HepG2 (cell line): ENCODE data around the gene SEC16A. TPM values are rescaled to one million over a fixed set of nuclear protein-coding genes. Genes with fewer than 3 reads are reported as not detected.

Experiments used
- CCDC6 ChIP-seq: sonication (generic); formaldehyde crosslinking; IDR thresholded peaks from 2 replicates; pipeline ENCODE4 v1.8.1; 2022; ENCODE audit warnings: mild to moderate bottlenecking, missing genetic modification reagents, moderate library complexity
- CEBPZ ChIP-seq: IDR thresholded peaks from 2 replicates; pipeline ENCODE4 v1.6.1; 2012; ENCODE audit warnings: low read length, improper control_type of control experiment
- CREB3 ChIP-seq: sonication (generic); formaldehyde crosslinking; IDR thresholded peaks from 2 replicates; pipeline ENCODE4 v1.5.0; 2020; ENCODE audit warnings: missing genetic modification reagents
- CSRNP1 ChIP-seq: sonication (generic); formaldehyde crosslinking; IDR thresholded peaks from 2 replicates; pipeline ENCODE4 v1.8.1; 2023; ENCODE audit warnings: mild to moderate bottlenecking, missing genetic modification reagents
- FOXA1 ChIP-seq, 2 experiments: fragments of 450-650 bp in 1 of 2; sonication (generic) in 1 of 2; formaldehyde crosslinking in 1 of 2; IDR thresholded peaks; 2 replicates each; pipeline versions ENCODE4 v1.4.0 to v1.6.1; 2016 to 2020; ENCODE audit warnings: missing genetic modification reagents in 1 of 2
- IRF2 ChIP-seq: IDR thresholded peaks from 2 replicates; pipeline ENCODE4 v1.6.1; 2018; ENCODE audit warnings: missing genetic modification reagents, missing compliant biosample characterization
- PHB2 ChIP-seq: fragments of 450-650 bp; IDR thresholded peaks from 2 replicates; pipeline ENCODE4 v1.6.1; 2018; ENCODE audit not compliant: partially characterized antibody
- SALL2 ChIP-seq: sonication (generic); formaldehyde crosslinking; IDR thresholded peaks from 2 replicates; pipeline ENCODE4 v1.8.1; 2023; ENCODE audit warnings: mild to moderate bottlenecking, missing genetic modification reagents, inconsistent platforms
- ZMAT3 ChIP-seq: sonication (generic); formaldehyde crosslinking; conservative IDR thresholded peaks from 2 replicates; pipeline ENCODE4 v1.7.0; 2021; ENCODE audit warnings: missing genetic modification reagents
- ZNF251 ChIP-seq: sonication (generic); formaldehyde crosslinking; IDR thresholded peaks from 2 replicates; pipeline ENCODE4 v1.9.0; 2021; ENCODE audit warnings: mild to moderate bottlenecking, missing genetic modification reagents
- ZNF3 ChIP-seq: IDR thresholded peaks from 2 replicates; pipeline ENCODE4 v1.7.0; 2017; ENCODE audit warnings: inconsistent platforms
- ZNF30 ChIP-seq: sonication (generic); formaldehyde crosslinking; IDR thresholded peaks from 2 replicates; pipeline ENCODE4 v1.5.0; 2020; ENCODE audit warnings: mild to moderate bottlenecking, missing genetic modification reagents
- ZNF383 ChIP-seq: sonication (generic); formaldehyde crosslinking; IDR thresholded peaks from 2 replicates; pipeline ENCODE4 v1.4.0; 2020; ENCODE audit warnings: missing genetic modification reagents, mild to moderate bottlenecking, borderline replicate concordance
- ZNF510 ChIP-seq: sonication (generic); formaldehyde crosslinking; IDR thresholded peaks from 2 replicates; pipeline ENCODE4 v1.4.0; 2020; ENCODE audit warnings: low read depth, mild to moderate bottlenecking, missing genetic modification reagents
- ZNF652 ChIP-seq: IDR thresholded peaks from 2 replicates; pipeline ENCODE4 v1.6.1; 2016; ENCODE audit warnings: low read depth, borderline replicate concordance
- ZNF737 ChIP-seq: sonication (generic); formaldehyde crosslinking; IDR thresholded peaks from 2 replicates; pipeline ENCODE4 v1.5.0; 2020; ENCODE audit warnings: missing genetic modification reagents, mild to moderate bottlenecking, borderline replicate concordance
- ZNF766 ChIP-seq: sonication (generic); formaldehyde crosslinking; IDR thresholded peaks from 2 replicates; pipeline ENCODE4 v1.5.0; 2020; ENCODE audit warnings: missing genetic modification reagents, borderline replicate concordance
- polyA plus RNA-seq, 8 experiments: library from polyadenylated mRNA; depleted of rRNA in 3 of 8; stranded (reverse) in 7 of 8; unstranded in 1 of 8; fragments of >200 nt; fragmentation: Illumina TruSeq in 4 of 8; extraction: Trizol in 4 of 8; gene quantifications; 2 replicates each; pipeline versions ENCODE4 v1.2.1 to v1.2.3, GENCODE V29; 2011 to 2016; ENCODE audit warnings: low read depth in 4 of 8, missing spikeins in 1 of 8, mixed read lengths in 1 of 8; ENCODE audit not compliant: insufficient read depth in 1 of 8
- total RNA-seq, 5 experiments: library from RNA; depleted of rRNA; stranded (reverse); fragments of >200 nt; fragmentation: Illumina TruSeq; extraction: Trizol; gene quantifications; 2 replicates each; pipeline ENCODE4 v1.2.3, GENCODE V29; 2016; ENCODE audit warnings: low read depth in 1 of 5
- TF ChIP-seq, protein P1 (sequence below): sonication (generic); formaldehyde crosslinking; IDR thresholded peaks from 2 replicates; pipeline ENCODE4 v1.9.0; 2021; ENCODE audit warnings: missing genetic modification reagents, mild to moderate bottlenecking, borderline replicate concordance
- TF ChIP-seq, protein P2 (sequence below): sonication (generic); formaldehyde crosslinking; IDR thresholded peaks from 2 replicates; pipeline ENCODE4 v1.4.0; 2020; ENCODE audit warnings: missing genetic modification reagents
- TF ChIP-seq, protein P3 (sequence below): sonication (generic); formaldehyde crosslinking; IDR thresholded peaks from 2 replicates; pipeline ENCODE4 v1.5.0; 2020; ENCODE audit warnings: missing genetic modification reagents

SEC16A gene
- total and polyA plus RNA-seq, 2 of the 13 experiments (the other 11 are each of a cell fraction or from before 2014, with no cell fraction given), result 15.9 to 18.9 TPM

DNA sequence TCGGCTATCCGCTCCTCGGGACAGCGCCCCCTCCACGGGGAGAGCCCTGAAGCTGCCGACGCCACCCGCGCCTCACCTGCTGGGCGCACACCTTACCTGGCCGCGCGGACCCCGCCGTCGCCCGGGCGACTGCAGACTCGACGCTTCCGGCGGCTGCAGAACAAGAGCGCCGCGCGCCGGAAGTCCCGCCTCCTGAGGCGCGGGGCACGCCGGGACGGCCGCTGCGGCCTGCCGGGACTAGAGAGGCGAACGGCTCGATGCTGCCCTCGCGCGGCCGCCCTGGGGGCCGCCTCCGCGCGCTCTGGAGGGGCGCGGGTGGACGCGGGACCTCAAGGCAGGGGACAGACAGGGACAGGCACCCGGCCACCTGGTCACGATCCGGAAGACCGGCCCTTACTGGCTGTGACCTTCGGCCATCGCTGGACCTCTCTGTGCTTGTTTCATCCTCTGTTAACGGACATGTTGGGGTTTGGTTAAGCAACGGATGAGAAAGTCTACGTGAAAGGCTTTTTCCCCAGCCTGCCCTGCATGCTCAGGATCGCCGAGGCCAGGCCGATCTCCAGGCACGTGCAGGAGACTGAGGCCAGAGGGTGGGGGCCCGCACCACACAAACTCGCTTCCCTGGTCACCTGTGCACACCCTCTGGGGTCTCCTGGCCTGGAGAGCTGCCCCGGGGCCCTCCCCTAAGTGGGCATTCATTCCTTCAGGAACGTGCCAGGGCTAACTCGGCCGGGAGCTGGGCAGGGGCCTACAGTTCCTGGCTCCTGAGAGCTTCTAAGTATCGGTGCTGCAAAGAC lies 82.6 kb downstream of the SEC16A start, which contains the start of gene SNAPC4 (continued):
- TF ChIP-seq ZNF383, result no peak
- TF ChIP-seq CREB3 (CRISPR knock-in tag), result no peak
- 0 out of 2 replicates have a peak, but pooled peaks have one; percentile 60 for TF ChIP-seq ZMAT3 (CRISPR knock-in tag)
- no peak for TF ChIP-seq ZNF3
- no peak for TF ChIP-seq FOXA1 (IDR thresholded peaks at IDR 0.05)
- no peak for TF ChIP-seq FOXA1 (CRISPR knock-in tag; IDR thresholded peaks at IDR 0.05)
- TF ChIP-seq ZNF737, result no peak
- peak; percentile 88 for TF ChIP-seq SALL2 (CRISPR knock-in tag)
- no peak for TF ChIP-seq ZNF30 (CRISPR knock-in tag)
- TF ChIP-seq, protein P1, sequence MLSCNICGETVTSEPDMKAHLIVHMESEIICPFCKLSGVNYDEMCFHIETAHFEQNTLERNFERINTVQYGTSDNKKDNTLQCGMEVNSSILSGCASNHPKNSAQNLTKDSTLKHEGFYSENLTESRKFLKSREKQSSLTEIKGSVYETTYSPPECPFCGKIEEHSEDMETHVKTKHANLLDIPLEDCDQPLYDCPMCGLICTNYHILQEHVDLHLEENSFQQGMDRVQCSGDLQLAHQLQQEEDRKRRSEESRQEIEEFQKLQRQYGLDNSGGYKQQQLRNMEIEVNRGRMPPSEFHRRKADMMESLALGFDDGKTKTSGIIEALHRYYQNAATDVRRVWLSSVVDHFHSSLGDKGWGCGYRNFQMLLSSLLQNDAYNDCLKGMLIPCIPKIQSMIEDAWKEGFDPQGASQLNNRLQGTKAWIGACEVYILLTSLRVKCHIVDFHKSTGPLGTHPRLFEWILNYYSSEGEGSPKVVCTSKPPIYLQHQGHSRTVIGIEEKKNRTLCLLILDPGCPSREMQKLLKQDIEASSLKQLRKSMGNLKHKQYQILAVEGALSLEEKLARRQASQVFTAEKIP (CRISPR knock-in tag), result no peak
- no peak for TF ChIP-seq CCDC6
- TF ChIP-seq PHB2, result no peak
- TF ChIP-seq IRF2 (CRISPR knock-in tag), result no peak; the same call in 1 of the 2 replicates
- TF ChIP-seq ZNF652 (CRISPR knock-in tag), result no peak
- TF ChIP-seq ZNF251 (CRISPR knock-in tag), result no peak
- peak; percentile 84 for TF ChIP-seq CSRNP1 (CRISPR knock-in tag)
- TF ChIP-seq, protein P2, sequence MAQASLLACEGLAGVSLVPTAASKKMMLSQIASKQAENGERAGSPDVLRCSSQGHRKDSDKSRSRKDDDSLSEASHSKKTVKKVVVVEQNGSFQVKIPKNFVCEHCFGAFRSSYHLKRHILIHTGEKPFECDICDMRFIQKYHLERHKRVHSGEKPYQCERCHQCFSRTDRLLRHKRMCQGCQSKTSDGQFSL (CRISPR knock-in tag), result no peak
- TF ChIP-seq ZNF510 (CRISPR knock-in tag), result no peak
- TF ChIP-seq, protein P3, sequence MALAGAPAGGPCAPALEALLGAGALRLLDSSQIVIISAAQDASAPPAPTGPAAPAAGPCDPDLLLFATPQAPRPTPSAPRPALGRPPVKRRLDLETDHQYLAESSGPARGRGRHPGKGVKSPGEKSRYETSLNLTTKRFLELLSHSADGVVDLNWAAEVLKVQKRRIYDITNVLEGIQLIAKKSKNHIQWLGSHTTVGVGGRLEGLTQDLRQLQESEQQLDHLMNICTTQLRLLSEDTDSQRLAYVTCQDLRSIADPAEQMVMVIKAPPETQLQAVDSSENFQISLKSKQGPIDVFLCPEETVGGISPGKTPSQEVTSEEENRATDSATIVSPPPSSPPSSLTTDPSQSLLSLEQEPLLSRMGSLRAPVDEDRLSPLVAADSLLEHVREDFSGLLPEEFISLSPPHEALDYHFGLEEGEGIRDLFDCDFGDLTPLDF (CRISPR knock-in tag), result peak; percentile 63
- TF ChIP-seq CEBPZ, result no peak
- peak; percentile 40; the same call in 1 of the 2 replicates for TF ChIP-seq ZNF766
